ENCODE data around the gene NEU3. TPM values are rescaled to one million over a fixed set of nuclear protein-coding genes. Genes with fewer than 3 reads are reported as not detected.

Gene NEU3
- total and polyA plus RNA-seq, 4 donors = 2.7 to 9.5 (median 5.3) TPM

GRCh38 chr11:74948898-74949752 is 39.6 kb upstream of the NEU3 start, which contains the start of the genes SPCS2 and XRRA1:
Gene SPCS2 (plus strand): TSS chr11:74949266. CDS start chr11:74949286, 20 bp downstream.
Gene XRRA1 (minus strand): TSS chr11:74949091. CDS start chr11:74940878, 8,213 bp downstream.
- Histone ChIP-seq H3K4me1 (ENCODE audit: control insufficient read depth in 4 of 4, insufficient read depth in 4 of 4, low read length in 3 of 4) (peaks cover 7 to 26% (median 16%) of the 10 kb centered on the region in 4 donors), H3K9me3 (ENCODE audit: control insufficient read depth in 4 of 4, low read length in 3 of 4) (no peaks in the 10 kb centered on the region), H3K36me3 (ENCODE audit: control insufficient read depth in 4 of 4, insufficient read depth in 3 of 4, low read depth in 1 of 4, low read length in 3 of 4) (peaks cover 0 to 5% (median 2%) of the 10 kb centered on the region in 4 donors), H3K27me3 (ENCODE audit: control insufficient read depth in 4 of 4, insufficient read depth in 4 of 4, low read length in 3 of 4) (no peaks in the 10 kb centered on the region), H3K27ac (ENCODE audit: low read depth in 1 of 2, low read length in 2 of 2) (peak within 1 kb of the TSS; percentile 73 to 85), H3K9ac (ENCODE audit: low read depth in 1 of 2, low read length in 2 of 2) (peak within 1 kb of the TSS; percentile 98 to 99), H3K4me3 (ENCODE audit: low read depth in 1 of 3, low read length in 3 of 3) (peak within 1 kb of the TSS; percentile 64 to 100 (median 98))
- TF ChIP-seq RAD21 (IDR thresholded peaks at IDR 0.05) (peak in 1 of 2 donors; percentile 46), REST (IDR thresholded peaks at IDR 0.05) (peak; percentile 57), HNF4G (IDR thresholded peaks at IDR 0.05) (no peak), NR2F2 (IDR thresholded peaks at IDR 0.05) (no peak), YY1 (IDR thresholded peaks at IDR 0.05) (peak; percentile 100), HNF4A (conservative IDR thresholded peaks at IDR 0.05) (peak in 1 of 2 donors; percentile 31), MAX (IDR thresholded peaks at IDR 0.05) (peak; percentile 94), FOXA1 (IDR thresholded peaks at IDR 0.05) (no peak), TAF1 (conservative IDR thresholded peaks at IDR 0.05) (peak; percentile 68), FOXA2 (IDR thresholded peaks at IDR 0.05) (peak; percentile 7), GABPA (IDR thresholded peaks at IDR 0.05 in 1 of 2, conservative IDR thresholded peaks at IDR 0.05 in 1 of 2) (peak in 1 of 2 donors; percentile 69), RXRA (IDR thresholded peaks at IDR 0.05) (peak; percentile 54 to 73), SP1 (IDR thresholded peaks at IDR 0.05) (peak; percentile 88), EGR1 (IDR thresholded peaks at IDR 0.05; ENCODE audit: low read depth in 2 of 2) (no peak), JUND (IDR thresholded peaks at IDR 0.05) (no peak)
- TF ChIP-seq, protein P1, sequence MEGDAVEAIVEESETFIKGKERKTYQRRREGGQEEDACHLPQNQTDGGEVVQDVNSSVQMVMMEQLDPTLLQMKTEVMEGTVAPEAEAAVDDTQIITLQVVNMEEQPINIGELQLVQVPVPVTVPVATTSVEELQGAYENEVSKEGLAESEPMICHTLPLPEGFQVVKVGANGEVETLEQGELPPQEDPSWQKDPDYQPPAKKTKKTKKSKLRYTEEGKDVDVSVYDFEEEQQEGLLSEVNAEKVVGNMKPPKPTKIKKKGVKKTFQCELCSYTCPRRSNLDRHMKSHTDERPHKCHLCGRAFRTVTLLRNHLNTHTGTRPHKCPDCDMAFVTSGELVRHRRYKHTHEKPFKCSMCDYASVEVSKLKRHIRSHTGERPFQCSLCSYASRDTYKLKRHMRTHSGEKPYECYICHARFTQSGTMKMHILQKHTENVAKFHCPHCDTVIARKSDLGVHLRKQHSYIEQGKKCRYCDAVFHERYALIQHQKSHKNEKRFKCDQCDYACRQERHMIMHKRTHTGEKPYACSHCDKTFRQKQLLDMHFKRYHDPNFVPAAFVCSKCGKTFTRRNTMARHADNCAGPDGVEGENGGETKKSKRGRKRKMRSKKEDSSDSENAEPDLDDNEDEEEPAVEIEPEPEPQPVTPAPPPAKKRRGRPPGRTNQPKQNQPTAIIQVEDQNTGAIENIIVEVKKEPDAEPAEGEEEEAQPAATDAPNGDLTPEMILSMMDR (IDR thresholded peaks at IDR 0.05; ENCODE audit: low read depth, low read length, missing input control) = no peak
- TF ChIP-seq, protein P2, sequence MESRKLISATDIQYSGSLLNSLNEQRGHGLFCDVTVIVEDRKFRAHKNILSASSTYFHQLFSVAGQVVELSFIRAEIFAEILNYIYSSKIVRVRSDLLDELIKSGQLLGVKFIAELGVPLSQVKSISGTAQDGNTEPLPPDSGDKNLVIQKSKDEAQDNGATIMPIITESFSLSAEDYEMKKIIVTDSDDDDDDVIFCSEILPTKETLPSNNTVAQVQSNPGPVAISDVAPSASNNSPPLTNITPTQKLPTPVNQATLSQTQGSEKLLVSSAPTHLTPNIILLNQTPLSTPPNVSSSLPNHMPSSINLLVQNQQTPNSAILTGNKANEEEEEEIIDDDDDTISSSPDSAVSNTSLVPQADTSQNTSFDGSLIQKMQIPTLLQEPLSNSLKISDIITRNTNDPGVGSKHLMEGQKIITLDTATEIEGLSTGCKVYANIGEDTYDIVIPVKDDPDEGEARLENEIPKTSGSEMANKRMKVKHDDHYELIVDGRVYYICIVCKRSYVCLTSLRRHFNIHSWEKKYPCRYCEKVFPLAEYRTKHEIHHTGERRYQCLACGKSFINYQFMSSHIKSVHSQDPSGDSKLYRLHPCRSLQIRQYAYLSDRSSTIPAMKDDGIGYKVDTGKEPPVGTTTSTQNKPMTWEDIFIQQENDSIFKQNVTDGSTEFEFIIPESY (IDR thresholded peaks at IDR 0.05) = peak; percentile 94
- TF ChIP-seq, protein P3, sequence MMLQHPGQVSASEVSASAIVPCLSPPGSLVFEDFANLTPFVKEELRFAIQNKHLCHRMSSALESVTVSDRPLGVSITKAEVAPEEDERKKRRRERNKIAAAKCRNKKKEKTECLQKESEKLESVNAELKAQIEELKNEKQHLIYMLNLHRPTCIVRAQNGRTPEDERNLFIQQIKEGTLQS (IDR thresholded peaks at IDR 0.05) = no peak
- DNase-seq (ENCODE audit: low spot score) = peak; percentile 95
- under 1% methylated on average over 67 of the region's 67 CpGs for WGBS
